ENCODE data around the gene TMSB10. TPM values are rescaled to one million over a fixed set of nuclear protein-coding genes. Genes with fewer than 3 reads are reported as not detected.

Gene TMSB10
- total RNA-seq, 2 donors from 2014 or later, result 1,865 to 2,172 TPM

GRCh38 chr2:84891355-84892010 is 14.0 kb upstream of the TMSB10 start:
- no peak for ATAC-seq (ENCODE audit: insufficient number of reproducible peaks, low FRiP score, low read depth)
- Histone ChIP-seq H3K4me3 (no peak overlapping the region), H3K36me3 (no peaks in the 10 kb centered on the region), H3K27ac (no peak overlapping the region), H3K4me1 (ENCODE audit: control insufficient read depth in 1 of 2, low read depth in 2 of 2) (peaks cover 5 to 6% of the 10 kb centered on the region in 2 donors), H3K9me3 (no peaks in the 10 kb centered on the region), H3K27me3 (replicated peaks; ENCODE audit: insufficient read depth) (no peaks in the 10 kb centered on the region)
- TF ChIP-seq, protein P1, sequence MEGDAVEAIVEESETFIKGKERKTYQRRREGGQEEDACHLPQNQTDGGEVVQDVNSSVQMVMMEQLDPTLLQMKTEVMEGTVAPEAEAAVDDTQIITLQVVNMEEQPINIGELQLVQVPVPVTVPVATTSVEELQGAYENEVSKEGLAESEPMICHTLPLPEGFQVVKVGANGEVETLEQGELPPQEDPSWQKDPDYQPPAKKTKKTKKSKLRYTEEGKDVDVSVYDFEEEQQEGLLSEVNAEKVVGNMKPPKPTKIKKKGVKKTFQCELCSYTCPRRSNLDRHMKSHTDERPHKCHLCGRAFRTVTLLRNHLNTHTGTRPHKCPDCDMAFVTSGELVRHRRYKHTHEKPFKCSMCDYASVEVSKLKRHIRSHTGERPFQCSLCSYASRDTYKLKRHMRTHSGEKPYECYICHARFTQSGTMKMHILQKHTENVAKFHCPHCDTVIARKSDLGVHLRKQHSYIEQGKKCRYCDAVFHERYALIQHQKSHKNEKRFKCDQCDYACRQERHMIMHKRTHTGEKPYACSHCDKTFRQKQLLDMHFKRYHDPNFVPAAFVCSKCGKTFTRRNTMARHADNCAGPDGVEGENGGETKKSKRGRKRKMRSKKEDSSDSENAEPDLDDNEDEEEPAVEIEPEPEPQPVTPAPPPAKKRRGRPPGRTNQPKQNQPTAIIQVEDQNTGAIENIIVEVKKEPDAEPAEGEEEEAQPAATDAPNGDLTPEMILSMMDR (IDR thresholded peaks at IDR 0.05), result no peak
- DNase-seq (ENCODE audit: low spot score), result no peak

- ATAC-seq (ENCODE audit: insufficient number of reproducible peaks, low FRiP score, low read depth), result no peak
- Histone ChIP-seq H3K27me3 (replicated peaks; ENCODE audit: insufficient read depth) (no peaks in the 10 kb centered on the region), H3K36me3 (no peaks in the 10 kb centered on the region), H3K9me3 (no peaks in the 10 kb centered on the region), H3K27ac (no peak overlapping the region), H3K4me3 (no peak overlapping the region), H3K4me1 (ENCODE audit: control insufficient read depth in 1 of 2, low read depth in 2 of 2) (peaks cover 5 to 14% of the 10 kb centered on the region in 2 donors)
- TF ChIP-seq, protein P1 (IDR thresholded peaks at IDR 0.05), result no peak
- DNase-seq (ENCODE audit: low spot score), result no peak
Observed at GRCh38 chr2:84894131-84894586, 11.3 kb upstream of the TMSB10 start.

DNA sequence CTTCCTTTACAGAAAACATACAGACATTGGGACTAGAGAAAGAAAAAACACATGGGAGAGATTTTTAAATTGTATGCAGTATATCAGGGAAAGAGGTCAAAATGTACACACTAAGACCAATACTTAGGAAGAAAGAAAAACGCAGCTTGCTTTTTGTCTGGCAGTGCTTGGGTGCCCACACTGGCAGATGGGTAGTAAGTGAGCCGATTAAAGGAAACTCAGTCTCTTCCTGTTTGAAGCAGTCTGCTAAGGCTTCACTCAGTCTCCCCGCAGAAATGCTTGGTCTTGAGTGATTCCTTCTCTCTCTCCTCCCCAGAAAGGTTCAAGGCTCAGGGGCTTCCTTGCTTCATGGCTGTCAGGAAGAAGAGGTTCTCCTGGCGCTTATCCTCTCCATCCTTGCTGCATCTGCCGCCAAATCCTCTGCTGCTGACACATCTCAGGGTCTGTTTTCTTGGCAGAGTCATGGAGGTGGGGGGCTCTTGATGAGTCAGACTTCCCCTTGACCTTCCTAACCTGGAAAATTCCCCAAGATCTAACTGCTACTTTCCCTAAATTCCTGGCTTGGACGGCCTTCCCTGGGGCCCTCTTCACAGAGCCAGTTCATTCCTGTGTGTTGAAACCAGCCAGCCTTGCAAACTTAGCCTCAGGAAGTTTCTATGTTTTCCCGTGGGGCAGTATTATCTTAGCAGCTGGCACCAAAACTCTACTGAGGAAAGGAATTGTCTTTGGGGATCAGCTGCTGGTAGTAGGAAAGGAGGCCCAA is 10.5 kb upstream of the TMSB10 start:
- ATAC-seq (ENCODE audit: insufficient number of reproducible peaks, low FRiP score, low read depth) (no peak), DNase-seq (ENCODE audit: low spot score) (no peak)
- peaks cover 5 to 14% of the 10 kb centered on the region in 2 donors for H3K4me1 ChIP-seq (ENCODE audit: control insufficient read depth in 1 of 2, low read depth in 2 of 2)
- no peaks in the 10 kb centered on the region for H3K36me3 ChIP-seq
- H3K9me3 ChIP-seq, result no peaks in the 10 kb centered on the region
- H3K27ac ChIP-seq, result peak overlapping the region in 1 of 2 donors; percentile 30
- H3K4me3 ChIP-seq, result no peak overlapping the region
- no peaks in the 10 kb centered on the region for H3K27me3 ChIP-seq (replicated peaks; ENCODE audit: insufficient read depth)
- TF ChIP-seq, protein P1 (IDR thresholded peaks at IDR 0.05), result no peak

GRCh38 chr2:84896567-84896966 is 8.9 kb upstream of the TMSB10 start:
- no peaks in the 10 kb centered on the region for H3K27me3 ChIP-seq (replicated peaks; ENCODE audit: insufficient read depth)
- TF ChIP-seq, protein P1 (IDR thresholded peaks at IDR 0.05), result no peak
- DNase-seq (ENCODE audit: low spot score), result no peak
- no peak overlapping the region for H3K4me3 ChIP-seq
- H3K9me3 ChIP-seq, result no peaks in the 10 kb centered on the region
- H3K4me1 ChIP-seq (ENCODE audit: control insufficient read depth in 1 of 2, low read depth in 2 of 2), result peaks cover 5 to 14% of the 10 kb centered on the region in 2 donors
- H3K36me3 ChIP-seq, result no peaks in the 10 kb centered on the region
- H3K27ac ChIP-seq, result no peak overlapping the region
- ATAC-seq (ENCODE audit: insufficient number of reproducible peaks, low FRiP score, low read depth), result no peak

GRCh38 chr2:84897773-84898172 is 7.7 kb upstream of the TMSB10 start:
- H3K4me3 ChIP-seq, result no peak overlapping the region
- H3K36me3 ChIP-seq, result no peaks in the 10 kb centered on the region
- TF ChIP-seq, protein P1 (IDR thresholded peaks at IDR 0.05), result no peak
- H3K4me1 ChIP-seq (ENCODE audit: control insufficient read depth in 1 of 2, low read depth in 2 of 2), result peaks cover 5 to 14% of the 10 kb centered on the region in 2 donors
- H3K9me3 ChIP-seq, result no peaks in the 10 kb centered on the region
- no peaks in the 10 kb centered on the region for H3K27me3 ChIP-seq (replicated peaks; ENCODE audit: insufficient read depth)
- DNase-seq (ENCODE audit: low spot score) (no peak), ATAC-seq (ENCODE audit: insufficient number of reproducible peaks, low FRiP score, low read depth) (no peak)
- peak overlapping the region in 1 of 2 donors; percentile 2 for H3K27ac ChIP-seq
